HFFc6 (cell line): ENCODE measurements around the gene ARHGAP24. TPM values are rescaled to one million over a fixed set of nuclear protein-coding genes. Genes with fewer than 3 reads are reported as not detected.
A peak's percentile ranks its signal among the peaks of the same experiment; 100 is the strongest.

Experiments used
- DNase-seq: peaks from one replicate; pipeline ENCODE4 v3.0.0-alpha.2; 2018
- H3K27ac Mint-ChIP-seq: 2 replicates; pipeline ENCODE4 v1.8.0; 2020; ENCODE audit warnings: mild to moderate bottlenecking, mixed read lengths
- H3K27me3 Mint-ChIP-seq: 2 replicates; pipeline ENCODE4 v1.8.0; 2021; ENCODE audit warnings: mild to moderate bottlenecking, moderate library complexity, mixed read lengths; ENCODE audit not compliant: insufficient read depth
- H3K36me3 Mint-ChIP-seq: 2 replicates; pipeline ENCODE4 v1.8.0; 2021; ENCODE audit warnings: low read depth, mixed read lengths
- H3K4me1 Mint-ChIP-seq: 2 replicates; pipeline ENCODE4 v1.8.0; 2020; ENCODE audit warnings: low read depth, mixed read lengths
- H3K4me3 Mint-ChIP-seq: 2 replicates; pipeline ENCODE4 v1.8.0; 2020; ENCODE audit warnings: mild to moderate bottlenecking, moderate library complexity, mixed read lengths
- H3K9me3 Mint-ChIP-seq: 2 replicates; pipeline ENCODE4 v1.8.0; 2020; ENCODE audit warnings: mild to moderate bottlenecking, mixed read lengths
- CTCF ChIP-seq: fragments of 200-600 bp; sonication (generic); IDR thresholded peaks from 2 replicates; pipeline ENCODE4 v1.5.0; 2021; ENCODE audit warnings: antibody characterized with exemption, mild to moderate bottlenecking
- total RNA-seq, 6 experiments: library from RNA; stranded (reverse); fragmentation: NEBNext Ultra II Directional; extraction: Animal tissue kit (Norgen Biotek cat#: 25700); gene quantifications; 2 replicates in 1 of 6; 3 replicates in 5 of 6; pipeline ENCODE4 v1.2.3, GENCODE V29; 2021

The ARHGAP24 gene
- total RNA-seq, 6 experiments from 2014 or later = 13.6 to 28.3 (median 15.2) TPM

- Mint-ChIP-seq H3K4me3 (peak overlapping the region; percentile 75), H3K36me3 (peaks cover 5% of the 10 kb centered on the region; the same call in 1 of the 2 replicates), H3K27me3 (no peaks in the 10 kb centered on the region), H3K4me1 (peaks cover 76% of the 10 kb centered on the region), H3K9me3 (peaks cover 3% of the 10 kb centered on the region; the same call in 1 of the 2 replicates), H3K27ac (peak overlapping the region; percentile 77)
- TF ChIP-seq CTCF = no peak
- DNase-seq = no peak
Observed at GRCh38 chr4:85824166-85824945, 349.4 kb downstream of the ARHGAP24 start.

GRCh38 chr4:85826060-85826678, 351.2 kb downstream of the ARHGAP24 start:
- peak; percentile 60 for TF ChIP-seq CTCF
- H3K4me1 Mint-ChIP-seq = peaks cover 89% of the 10 kb centered on the region
- peak overlapping the region; percentile 31 for H3K4me3 Mint-ChIP-seq
- no peaks in the 10 kb centered on the region for H3K36me3 Mint-ChIP-seq
- no peaks in the 10 kb centered on the region for H3K9me3 Mint-ChIP-seq
- peak overlapping the region; percentile 50 for H3K27ac Mint-ChIP-seq
- no peaks in the 10 kb centered on the region for H3K27me3 Mint-ChIP-seq
- peak; percentile 83 for DNase-seq

- no peaks in the 10 kb centered on the region for H3K36me3 Mint-ChIP-seq
- H3K4me1 Mint-ChIP-seq = peaks cover 74% of the 10 kb centered on the region
- peak overlapping the region; percentile 90 for H3K27ac Mint-ChIP-seq
- H3K4me3 Mint-ChIP-seq = peak overlapping the region; percentile 81
- H3K27me3 Mint-ChIP-seq = peaks cover 1% of the 10 kb centered on the region; the same call in 1 of the 2 replicates
- no peaks in the 10 kb centered on the region for H3K9me3 Mint-ChIP-seq
- no peak for TF ChIP-seq CTCF
- peak; percentile 46 for DNase-seq
Observed at GRCh38 chr4:85828027-85828890, 353.3 kb downstream of the ARHGAP24 start.

- no peak for DNase-seq
- Mint-ChIP-seq H3K27me3 (peaks cover 1% of the 10 kb centered on the region; the same call in 1 of the 2 replicates), H3K4me1 (peaks cover 62% of the 10 kb centered on the region), H3K27ac (no peak overlapping the region; the same call in 1 of the 2 replicates), H3K4me3 (no peak overlapping the region), H3K9me3 (no peaks in the 10 kb centered on the region), H3K36me3 (no peaks in the 10 kb centered on the region)
- TF ChIP-seq CTCF = no peak
Observed at GRCh38 chr4:85829276-85830051, 354.5 kb downstream of the ARHGAP24 start.

- Mint-ChIP-seq H3K4me3 (no peak overlapping the region), H3K9me3 (no peaks in the 10 kb centered on the region), H3K36me3 (no peaks in the 10 kb centered on the region), H3K27ac (peak overlapping the region; percentile 1; the same call in 1 of the 2 replicates), H3K27me3 (peaks cover 1% of the 10 kb centered on the region; the same call in 1 of the 2 replicates), H3K4me1 (peaks cover 44% of the 10 kb centered on the region)
- DNase-seq = no peak
- no peak for TF ChIP-seq CTCF
Observed at GRCh38 chr4:85831647-85832046, 356.7 kb downstream of the ARHGAP24 start.
